SU-DHL-6 (cell line): ENCODE results near the gene HHAT.

Experiments used
- H2AFZ ChIP-seq: fragments of 200-600 bp; sonication (generic); 2 replicates; pipeline ENCODE4 v1.6.1; 2014; ENCODE audit warnings: low read depth, mild to moderate bottlenecking, moderate library complexity, mixed read lengths, antibody characterized with exemption, low read length; ENCODE audit not compliant: severe bottlenecking
- H3F3A ChIP-seq: fragments of 200-600 bp; shearing (Covaris generic); 2 replicates; pipeline ENCODE4 v1.6.0; 2016; ENCODE audit warnings: antibody characterized with exemption, mild to moderate bottlenecking; ENCODE audit not compliant: insufficient read depth
- H3K27ac ChIP-seq: fragments of 200-600 bp; sonication (generic); 2 replicates; pipeline ENCODE4 v1.5.1; 2016; ENCODE audit warnings: low read depth, mild to moderate bottlenecking, low read length, moderate library complexity, mixed read lengths
- H3K27me3 ChIP-seq: fragments of 200-600 bp; sonication (generic), shearing (Covaris generic); 2 replicates; pipeline ENCODE4 v1.6.0; 2014; ENCODE audit warnings: mild to moderate bottlenecking, low read length
- H3K36me3 ChIP-seq: fragments of 200-600 bp; sonication (generic); 2 replicates; pipeline ENCODE4 v1.6.1; 2014; ENCODE audit warnings: mild to moderate bottlenecking, low read length, mixed read lengths
- H3K4me2 ChIP-seq: fragments of 300-600, 200-600 bp; shearing (Covaris generic), sonication (generic); 2 replicates; pipeline ENCODE4 v1.6.0; 2014; ENCODE audit warnings: low read length, low read depth, mild to moderate bottlenecking; ENCODE audit not compliant: poor library complexity, severe bottlenecking
- H3K4me3 ChIP-seq: fragments of 200-600 bp; sonication (generic); 2 replicates; pipeline ENCODE4 v1.5.1; 2014; ENCODE audit warnings: antibody characterized with exemption, low read length, mild to moderate bottlenecking, mixed read lengths; ENCODE audit not compliant: insufficient read depth, poor library complexity, severe bottlenecking
- H3K79me2 ChIP-seq: fragments of 200-600 bp; sonication (generic); 2 replicates; pipeline ENCODE4 v1.6.1; 2014; ENCODE audit warnings: mild to moderate bottlenecking, low read length, moderate library complexity; ENCODE audit not compliant: insufficient read depth
- H3K9ac ChIP-seq: fragments of 200-600 bp; sonication (generic); 2 replicates; pipeline ENCODE4 v1.7.0; 2014; ENCODE audit warnings: mild to moderate bottlenecking, low read length
- H3K9me2 ChIP-seq: fragments of 200-600 bp; sonication (generic); replicated peaks from 2 replicates; pipeline ENCODE4 v1.6.1; 2014; ENCODE audit warnings: low read length; ENCODE audit not compliant: insufficient read depth
- H3K9me3 ChIP-seq: fragments of 200-600 bp; sonication (generic); 2 replicates; pipeline ENCODE4 v1.6.1; 2014; ENCODE audit warnings: low read length, mixed read lengths; ENCODE audit not compliant: insufficient read depth
- H4K20me1 ChIP-seq: fragments of 200-600 bp; sonication (generic); 2 replicates; pipeline ENCODE4 v1.6.1; 2014; ENCODE audit warnings: low read depth, mild to moderate bottlenecking, antibody characterized with exemption, low read length, moderate library complexity, mixed read lengths
- CTCF ChIP-seq: fragments of 200-600 bp; sonication (generic); IDR thresholded peaks from one replicate; pipeline ENCODE4 v1.5.1; 2017; ENCODE audit warnings: antibody characterized with exemption, mild to moderate bottlenecking, low read length, moderate library complexity; ENCODE audit not compliant: insufficient read depth, poor library complexity, severe bottlenecking
- EZH2phosphoT487 ChIP-seq: fragments of 200-600 bp; sonication (generic), shearing (Covaris generic); conservative IDR thresholded peaks from 2 replicates; pipeline ENCODE4 v1.6.1; 2018; ENCODE audit warnings: mild to moderate bottlenecking, antibody characterized with exemption, low read length, moderate library complexity, mixed read lengths

The HHAT gene

GRCh38 chr1:210325026-210325670 is 3.6 kb upstream of the HHAT start:
- Histone ChIP-seq H3K4me2 (no peak overlapping the region), H3K9ac (no peak overlapping the region), H3K36me3 (no peaks in the 10 kb centered on the region), H3K79me2 (no peaks in the 10 kb centered on the region), H3K9me2 (no peaks in the 10 kb centered on the region), H3F3A (peaks cover 5% of the 10 kb centered on the region; the same call in 1 of the 2 replicates), H3K4me3 (no peak overlapping the region), H2AFZ (no peak overlapping the region), H3K27ac (no peak overlapping the region), H3K27me3 (no peaks in the 10 kb centered on the region; the same call in 1 of the 2 replicates), H4K20me1 (no peaks in the 10 kb centered on the region), H3K9me3 (no peaks in the 10 kb centered on the region)
- no peak for TF ChIP-seq CTCF
- TF ChIP-seq EZH2phosphoT487 = no peak

- TF ChIP-seq EZH2phosphoT487 (no peak), CTCF (no peak)
- H3K27me3 ChIP-seq = no peaks in the 10 kb centered on the region; the same call in 1 of the 2 replicates
- H4K20me1 ChIP-seq = no peaks in the 10 kb centered on the region
- no peaks in the 10 kb centered on the region for H3K79me2 ChIP-seq
- peak overlapping the region; percentile 71 for H3K9ac ChIP-seq
- peak overlapping the region; percentile 87 for H3K4me2 ChIP-seq
- H2AFZ ChIP-seq = peak overlapping the region; percentile 98
- H3K36me3 ChIP-seq = no peaks in the 10 kb centered on the region
- no peaks in the 10 kb centered on the region for H3K9me3 ChIP-seq
- H3K9me2 ChIP-seq = no peaks in the 10 kb centered on the region
- H3K4me3 ChIP-seq = peak overlapping the region; percentile 57
- H3K27ac ChIP-seq = no peak overlapping the region
- peaks cover 5% of the 10 kb centered on the region; the same call in 1 of the 2 replicates for H3F3A ChIP-seq
These were observed 513 bp upstream of the HHAT start for GRCh38 chr1:210328032-210328745.

GRCh38 chr1:210330279-210330866 is 1.7 kb downstream of the HHAT start:
- no peak overlapping the region for H2AFZ ChIP-seq
- H3F3A ChIP-seq = peaks cover 5% of the 10 kb centered on the region; the same call in 1 of the 2 replicates
- no peaks in the 10 kb centered on the region for H4K20me1 ChIP-seq
- H3K9me2 ChIP-seq = no peaks in the 10 kb centered on the region
- no peak overlapping the region for H3K9ac ChIP-seq
- H3K4me3 ChIP-seq = no peak overlapping the region
- H3K4me2 ChIP-seq = no peak overlapping the region
- H3K36me3 ChIP-seq = no peaks in the 10 kb centered on the region
- no peak overlapping the region for H3K27ac ChIP-seq
- TF ChIP-seq EZH2phosphoT487 (no peak), CTCF (no peak)
- H3K79me2 ChIP-seq = no peaks in the 10 kb centered on the region
- no peaks in the 10 kb centered on the region for H3K9me3 ChIP-seq
- H3K27me3 ChIP-seq = no peaks in the 10 kb centered on the region; the same call in 1 of the 2 replicates
